WTC11 (cell line): ENCODE results near the gene BHMT2.

Experiments used
- NFYB ChIP-seq: sonication (generic); formaldehyde crosslinking; conservative IDR thresholded peaks from 2 replicates; pipeline ENCODE4 v1.8.0; 2022; ENCODE audit warnings: low read depth, missing genetic modification reagents
- TF ChIP-seq, protein P1 (sequence below): fragments of 200-600 bp; IDR thresholded peaks from 2 replicates; pipeline ENCODE4 v1.8.0; 2022; ENCODE audit warnings: antibody characterized with exemption

GRCh38 chr5:79105868-79106267, 36.3 kb downstream of the BHMT2 start:
- TF ChIP-seq, protein P1, sequence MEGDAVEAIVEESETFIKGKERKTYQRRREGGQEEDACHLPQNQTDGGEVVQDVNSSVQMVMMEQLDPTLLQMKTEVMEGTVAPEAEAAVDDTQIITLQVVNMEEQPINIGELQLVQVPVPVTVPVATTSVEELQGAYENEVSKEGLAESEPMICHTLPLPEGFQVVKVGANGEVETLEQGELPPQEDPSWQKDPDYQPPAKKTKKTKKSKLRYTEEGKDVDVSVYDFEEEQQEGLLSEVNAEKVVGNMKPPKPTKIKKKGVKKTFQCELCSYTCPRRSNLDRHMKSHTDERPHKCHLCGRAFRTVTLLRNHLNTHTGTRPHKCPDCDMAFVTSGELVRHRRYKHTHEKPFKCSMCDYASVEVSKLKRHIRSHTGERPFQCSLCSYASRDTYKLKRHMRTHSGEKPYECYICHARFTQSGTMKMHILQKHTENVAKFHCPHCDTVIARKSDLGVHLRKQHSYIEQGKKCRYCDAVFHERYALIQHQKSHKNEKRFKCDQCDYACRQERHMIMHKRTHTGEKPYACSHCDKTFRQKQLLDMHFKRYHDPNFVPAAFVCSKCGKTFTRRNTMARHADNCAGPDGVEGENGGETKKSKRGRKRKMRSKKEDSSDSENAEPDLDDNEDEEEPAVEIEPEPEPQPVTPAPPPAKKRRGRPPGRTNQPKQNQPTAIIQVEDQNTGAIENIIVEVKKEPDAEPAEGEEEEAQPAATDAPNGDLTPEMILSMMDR: no peak
- no peak for TF ChIP-seq NFYB
